NCI-H345 (cell line): ENCODE measurements around the gene CARD14.
"Not testable (repeated sequence)": the region's sequence is repeated elsewhere in the genome, so short reads cannot be mapped to it uniquely, and the experiment has no call there.

Source experiments
- DNase-seq: peaks from one replicate; lab custom pipeline; 2025; lab: John Stamatoyannopoulos, UW

The CARD14 gene

GRCh38 chr17:80147035-80147822 is 22.6 kb upstream of the CARD14 start, which contains the start of gene EIF4A3:
EIF4A3 (minus strand) TSS chr17:80147128; CDS start chr17:80146961, 167 bp downstream.
- DNase-seq: peak; percentile 100

GRCh38 chr17:80151333-80151732 is 18.5 kb upstream of the CARD14 start:
- DNase-seq: no peak

GRCh38 chr17:80152081-80152702 is 17.6 kb upstream of the CARD14 start:
- no peak for DNase-seq

- no peak for DNase-seq
These were observed 16.8 kb upstream of the CARD14 start for GRCh38 chr17:80153004-80153403.

- DNase-seq: no peak
These were observed 15.7 kb upstream of the CARD14 start for GRCh38 chr17:80154166-80154565.

GRCh38 chr17:80155600-80155999 is 14.2 kb upstream of the CARD14 start:
- DNase-seq: not testable (repeated sequence)

GRCh38 chr17:80158846-80159245 is 11.0 kb upstream of the CARD14 start:
- no peak for DNase-seq

GRCh38 chr17:80160536-80160935 is 9.3 kb upstream of the CARD14 start:
- DNase-seq: no peak

- no peak for DNase-seq
These were observed 6.5 kb upstream of the CARD14 start for GRCh38 chr17:80163336-80163735.

GRCh38 chr17:80164185-80164584 is 5.6 kb upstream of the CARD14 start:
- DNase-seq: no peak

GRCh38 chr17:80166446-80166845 is 3.4 kb upstream of the CARD14 start:
- no peak for DNase-seq

- DNase-seq: no peak
These were observed 1.5 kb upstream of the CARD14 start for GRCh38 chr17:80168371-80168770.

- DNase-seq: no peak
These were observed 723 bp upstream of the CARD14 start for GRCh38 chr17:80169107-80169506.

- DNase-seq: no peak
These were observed 1.9 kb downstream of the CARD14 start for GRCh38 chr17:80171681-80172080.

GRCh38 chr17:80173126-80173525 is 3.3 kb downstream of the CARD14 start:
- no peak for DNase-seq

GRCh38 chr17:80173916-80174315 is 4.1 kb downstream of the CARD14 start:
- no peak for DNase-seq

GRCh38 chr17:80176757-80177156 is 6.9 kb downstream of the CARD14 start:
- no peak for DNase-seq

- DNase-seq: no peak
These were observed 8.3 kb downstream of the CARD14 start for GRCh38 chr17:80177986-80178595.

- DNase-seq: no peak
These were observed 10.4 kb downstream of the CARD14 start for GRCh38 chr17:80180192-80180591.

- no peak for DNase-seq
These were observed 11.6 kb downstream of the CARD14 start for GRCh38 chr17:80181431-80181830.

- DNase-seq: no peak
These were observed 12.5 kb downstream of the CARD14 start for GRCh38 chr17:80182118-80182844.

- DNase-seq: no peak
These were observed 13.0 kb downstream of the CARD14 start for GRCh38 chr17:80182845-80183223.
